Caco-2 (cell line): ENCODE data around the gene LRRC36. TPM values are rescaled to one million over a fixed set of nuclear protein-coding genes. Genes with fewer than 3 reads are reported as not detected.

Experiments
- BruUV-seq: library from RNA; stranded (reverse); fragments of 400-500 nt; replicated peaks from 2 replicates; lab custom pipeline; 2021; lab: Mats Ljungman, UMichigan
- CTCF ChIA-PET: fragments of 300-600 bp; sonication (Branson Sonifier 250); formaldehyde crosslinking; loops from one replicate; lab custom pipeline; 2022; ENCODE audit warnings: antibody characterized with exemption; lab: Charles Lee
- POLR2A ChIA-PET: fragments of 300-600 bp; sonication (Branson Sonifier 250); formaldehyde crosslinking; loops from one replicate; lab custom pipeline; 2022; ENCODE audit warnings: antibody characterized with exemption; lab: Charles Lee
- DNase-seq, 2 experiments: peaks; one replicate each; pipeline versions ENCODE4 v3.0.0 to v3.0.0-alpha.2; 2020 to 2022
- H3K27me3 ChIP-seq: replicated peaks from 2 replicates; pipeline ENCODE4 v1.6.0; 2011; ENCODE audit warnings: low read length; ENCODE audit not compliant: control insufficient read depth, insufficient read depth
- H3K36me3 ChIP-seq: 2 replicates; pipeline ENCODE4 v1.5.1; 2011; ENCODE audit warnings: low read length; ENCODE audit not compliant: control insufficient read depth, insufficient read depth
- H3K4me1 ChIP-seq: fragments of 250-450 bp; sonication (Bioruptor Pico); 2 replicates; pipeline ENCODE4 v1.5.1; 2020; ENCODE audit warnings: mild to moderate bottlenecking
- H3K4me3 ChIP-seq: 2 replicates; pipeline ENCODE4 v1.5.1; 2011; ENCODE audit warnings: low read depth, mild to moderate bottlenecking, control low read depth, low read length
- H3K9me3 ChIP-seq: fragments of 250-450 bp; sonication (Bioruptor Pico); 2 replicates; pipeline ENCODE4 v1.5.1; 2020; ENCODE audit warnings: mild to moderate bottlenecking, moderate library complexity
- H3K27ac Mint-ChIP-seq: one replicate; pipeline ENCODE4 v1.8.0; 2022; ENCODE audit warnings: mixed read lengths; ENCODE audit not compliant: unreplicated experiment
- H3K27me3 Mint-ChIP-seq: one replicate; pipeline ENCODE4 v1.8.0; 2022; ENCODE audit warnings: mixed read lengths; ENCODE audit not compliant: insufficient read depth, unreplicated experiment
- H3K36me3 Mint-ChIP-seq: one replicate; pipeline ENCODE4 v1.8.0; 2022; ENCODE audit warnings: mild to moderate bottlenecking, mixed read lengths; ENCODE audit not compliant: insufficient read depth, unreplicated experiment
- H3K4me1 Mint-ChIP-seq: one replicate; pipeline ENCODE4 v1.8.0; 2022; ENCODE audit warnings: low read depth, mixed read lengths; ENCODE audit not compliant: unreplicated experiment
- H3K4me3 Mint-ChIP-seq: one replicate; pipeline ENCODE4 v1.8.0; 2022; ENCODE audit warnings: mild to moderate bottlenecking, moderate library complexity, mixed read lengths; ENCODE audit not compliant: unreplicated experiment
- H3K9me3 Mint-ChIP-seq: one replicate; pipeline ENCODE4 v1.8.0; 2022; ENCODE audit warnings: mixed read lengths; ENCODE audit not compliant: unreplicated experiment
- CTCF ChIP-seq, 2 experiments: fragments of 200-600 bp in 1 of 2; IDR thresholded peaks; 1 replicate in 1 of 2; 2 replicates in 1 of 2; pipeline versions ENCODE4 v1.5.1 to v1.8.0; 2011 to 2022; ENCODE audit warnings: antibody characterized with exemption in 1 of 2, control low read depth in 1 of 2, inconsistent platforms in 1 of 2, low read depth in 1 of 2, low read length in 1 of 2, mild to moderate bottlenecking in 1 of 2, moderate library complexity in 1 of 2; ENCODE audit not compliant: insufficient read depth in 1 of 2, severe bottlenecking in 1 of 2, unreplicated experiment in 1 of 2
- intact Hi-C: fragments of 100-400 bp; cut with micrococcal nuclease; formaldehyde crosslinking; loops from one replicate; pipeline ENCODE4 v1.10.0; 2022; ENCODE audit not compliant: unreplicated experiment
- total RNA-seq: library from RNA; stranded (reverse); gene quantifications from 2 replicates; pipeline ENCODE4 v1.2.3, GENCODE V29; 2022

LRRC36 gene
- total RNA-seq, 1 experiment from 2014 or later: not detected

GRCh38 chr16:67327743-67328142 lies 1.1 kb downstream of the LRRC36 start:
- Mint-ChIP-seq H3K27me3 (peaks cover 4% of the 10 kb centered on the region), H3K4me3 (no peak overlapping the region), H3K4me1 (peaks cover 13% of the 10 kb centered on the region), H3K27ac (no peak overlapping the region), H3K36me3 (peaks cover 5% of the 10 kb centered on the region), H3K9me3 (peaks cover 10% of the 10 kb centered on the region)
- CTCF ChIA-PET: interaction anchor here (1.5 kb wide), 1 partner anchor 68 kb away, joined by 3 read pairs; no protein-coding TSS in a partner anchor
- no peak for TF ChIP-seq CTCF (IDR thresholded peaks at IDR 0.05; ENCODE audit: insufficient read depth in 1 of 2, low read depth in 1 of 2, low read length in 1 of 2, severe bottlenecking in 1 of 2, unreplicated experiment in 1 of 2)
- POLR2A ChIA-PET: no interaction called here
- intact Hi-C loops: no loop called here
- no TSS peak for BruUV-seq
- no peaks in the 10 kb centered on the region for H3K9me3 ChIP-seq
- no peak for DNase-seq
- no peaks in the 10 kb centered on the region for H3K36me3 ChIP-seq
- no peaks in the 10 kb centered on the region for H3K27me3 ChIP-seq
- H3K4me3 ChIP-seq: no peak overlapping the region
- peaks cover 22% of the 10 kb centered on the region for H3K4me1 ChIP-seq

GRCh38 chr16:67329901-67330300 lies 3.3 kb downstream of the LRRC36 start:
- ChIA-PET POLR2A (no interaction called here), CTCF (no interaction called here)
- TF ChIP-seq CTCF (IDR thresholded peaks at IDR 0.05; ENCODE audit: insufficient read depth in 1 of 2, low read depth in 1 of 2, low read length in 1 of 2, severe bottlenecking in 1 of 2, unreplicated experiment in 1 of 2): no peak
- Mint-ChIP-seq H3K9me3 (peaks cover 10% of the 10 kb centered on the region), H3K27ac (peak overlapping the region; percentile 43), H3K27me3 (no peaks in the 10 kb centered on the region), H3K4me3 (peak overlapping the region; percentile 6), H3K4me1 (peaks cover 13% of the 10 kb centered on the region), H3K36me3 (peaks cover 9% of the 10 kb centered on the region)
- Histone ChIP-seq H3K4me3 (no peak overlapping the region), H3K36me3 (no peaks in the 10 kb centered on the region), H3K4me1 (peaks cover 22% of the 10 kb centered on the region), H3K27me3 (no peaks in the 10 kb centered on the region), H3K9me3 (peaks cover 8% of the 10 kb centered on the region; the same call in 1 of the 2 replicates)
- intact Hi-C loops: no loop called here
- no peak for DNase-seq
- no TSS peak for BruUV-seq

- H3K27me3 ChIP-seq: no peaks in the 10 kb centered on the region
- Mint-ChIP-seq H3K27me3 (no peaks in the 10 kb centered on the region), H3K9me3 (peaks cover 20% of the 10 kb centered on the region), H3K27ac (no peak overlapping the region), H3K4me3 (no peak overlapping the region), H3K36me3 (peaks cover 5% of the 10 kb centered on the region), H3K4me1 (peaks cover 13% of the 10 kb centered on the region)
- CTCF ChIA-PET: no interaction called here
- H3K9me3 ChIP-seq: peaks cover 8% of the 10 kb centered on the region; the same call in 1 of the 2 replicates
- DNase-seq: no peak
- intact Hi-C loops: no loop called here
- POLR2A ChIA-PET: no interaction called here
- H3K4me1 ChIP-seq: peaks cover 22% of the 10 kb centered on the region
- no peaks in the 10 kb centered on the region for H3K36me3 ChIP-seq
- no peak for TF ChIP-seq CTCF (IDR thresholded peaks at IDR 0.05; ENCODE audit: insufficient read depth in 1 of 2, low read depth in 1 of 2, low read length in 1 of 2, severe bottlenecking in 1 of 2, unreplicated experiment in 1 of 2)
- H3K4me3 ChIP-seq: no peak overlapping the region
- no TSS peak for BruUV-seq
These were observed 6.7 kb downstream of the LRRC36 start for GRCh38 chr16:67333315-67333714.
